ENCODE data around the gene RAD51.
A peak's percentile ranks its signal among the peaks of the same experiment; 100 is the strongest.

Gene RAD51

GRCh38 chr15:40684381-40684780 lies 10.6 kb upstream of the RAD51 start:
- TF ChIP-seq, protein P1, sequence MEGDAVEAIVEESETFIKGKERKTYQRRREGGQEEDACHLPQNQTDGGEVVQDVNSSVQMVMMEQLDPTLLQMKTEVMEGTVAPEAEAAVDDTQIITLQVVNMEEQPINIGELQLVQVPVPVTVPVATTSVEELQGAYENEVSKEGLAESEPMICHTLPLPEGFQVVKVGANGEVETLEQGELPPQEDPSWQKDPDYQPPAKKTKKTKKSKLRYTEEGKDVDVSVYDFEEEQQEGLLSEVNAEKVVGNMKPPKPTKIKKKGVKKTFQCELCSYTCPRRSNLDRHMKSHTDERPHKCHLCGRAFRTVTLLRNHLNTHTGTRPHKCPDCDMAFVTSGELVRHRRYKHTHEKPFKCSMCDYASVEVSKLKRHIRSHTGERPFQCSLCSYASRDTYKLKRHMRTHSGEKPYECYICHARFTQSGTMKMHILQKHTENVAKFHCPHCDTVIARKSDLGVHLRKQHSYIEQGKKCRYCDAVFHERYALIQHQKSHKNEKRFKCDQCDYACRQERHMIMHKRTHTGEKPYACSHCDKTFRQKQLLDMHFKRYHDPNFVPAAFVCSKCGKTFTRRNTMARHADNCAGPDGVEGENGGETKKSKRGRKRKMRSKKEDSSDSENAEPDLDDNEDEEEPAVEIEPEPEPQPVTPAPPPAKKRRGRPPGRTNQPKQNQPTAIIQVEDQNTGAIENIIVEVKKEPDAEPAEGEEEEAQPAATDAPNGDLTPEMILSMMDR (conservative IDR thresholded peaks at IDR 0.05; ENCODE audit: control insufficient read depth, insufficient read depth, low read depth, low read length), result no peak
- no peak overlapping the region for H3K4me3 ChIP-seq (ENCODE audit: control insufficient read depth, low read depth, low read length)
- DNase-seq (ENCODE audit: low read depth), result no peak

DNA sequence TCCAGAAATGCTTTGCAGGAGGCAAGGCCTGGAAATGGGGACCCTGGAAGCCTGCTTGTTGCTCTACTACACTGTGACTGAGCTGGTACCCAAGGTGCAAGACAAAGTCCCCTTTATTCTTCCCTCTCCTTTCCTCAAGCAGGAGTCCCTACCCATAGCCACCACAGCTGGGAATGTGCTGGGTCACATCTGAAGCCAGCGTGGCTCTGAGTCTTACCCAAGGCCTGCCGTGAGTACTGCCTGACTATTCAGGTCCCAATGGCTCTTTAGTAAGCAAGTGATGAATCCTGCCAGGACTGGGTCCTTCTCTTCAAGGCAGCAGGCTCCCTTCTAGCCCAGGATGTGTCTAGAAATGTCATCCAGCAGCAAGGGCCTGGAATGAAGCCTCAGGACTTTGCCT lies 9.6 kb upstream of the RAD51 start:
- H3K4me3 ChIP-seq (ENCODE audit: control insufficient read depth, low read depth, low read length), result no peak overlapping the region
- TF ChIP-seq, protein P1 (conservative IDR thresholded peaks at IDR 0.05; ENCODE audit: control insufficient read depth, insufficient read depth, low read depth, low read length), result no peak
- DNase-seq (ENCODE audit: low read depth), result no peak

DNA sequence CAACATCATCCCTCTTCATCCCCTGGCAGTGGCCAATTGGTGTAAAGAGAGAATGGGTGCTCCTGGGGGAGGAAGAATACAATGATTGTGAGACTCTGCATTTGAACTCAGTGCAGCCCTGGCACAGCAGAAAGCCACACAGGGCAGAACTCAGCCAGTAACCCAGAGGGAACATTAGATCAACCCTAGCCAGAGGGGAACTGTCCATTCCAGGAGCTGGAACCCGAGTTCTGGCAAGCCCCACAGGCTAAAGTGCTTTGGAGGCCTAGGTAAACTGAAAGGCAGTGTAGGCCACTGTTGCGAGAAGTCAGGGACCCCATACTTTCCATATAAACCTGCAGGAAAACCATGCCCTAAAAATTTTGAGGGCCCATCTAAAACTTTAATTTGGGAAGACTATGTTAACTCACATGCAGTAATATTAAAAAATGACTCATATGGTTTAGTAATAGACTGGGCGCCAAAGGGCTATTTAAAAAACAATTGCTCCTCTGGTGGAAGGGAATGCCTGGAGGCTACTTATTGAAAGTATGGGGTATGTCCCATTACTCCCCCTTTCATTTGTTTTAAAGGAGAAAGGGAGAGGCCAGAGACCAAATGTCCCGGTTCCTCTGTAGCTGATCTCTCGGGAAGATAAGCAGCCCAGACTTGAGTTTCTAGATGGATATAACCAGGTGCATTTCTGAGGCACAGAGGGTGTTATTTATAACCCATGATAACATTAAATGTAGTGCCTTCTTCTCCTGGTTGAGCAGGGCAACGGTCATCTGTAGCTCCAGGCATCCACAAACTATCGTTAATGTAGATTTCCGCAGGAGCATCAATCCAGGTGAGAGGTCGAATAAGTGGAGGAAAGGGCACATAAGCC lies 5.8 kb upstream of the RAD51 start:
- TF ChIP-seq, protein P1 (conservative IDR thresholded peaks at IDR 0.05; ENCODE audit: control insufficient read depth, insufficient read depth, low read depth, low read length), result no peak
- DNase-seq (ENCODE audit: low read depth), result no peak
- no peak overlapping the region for H3K4me3 ChIP-seq (ENCODE audit: control insufficient read depth, low read depth, low read length)

DNA sequence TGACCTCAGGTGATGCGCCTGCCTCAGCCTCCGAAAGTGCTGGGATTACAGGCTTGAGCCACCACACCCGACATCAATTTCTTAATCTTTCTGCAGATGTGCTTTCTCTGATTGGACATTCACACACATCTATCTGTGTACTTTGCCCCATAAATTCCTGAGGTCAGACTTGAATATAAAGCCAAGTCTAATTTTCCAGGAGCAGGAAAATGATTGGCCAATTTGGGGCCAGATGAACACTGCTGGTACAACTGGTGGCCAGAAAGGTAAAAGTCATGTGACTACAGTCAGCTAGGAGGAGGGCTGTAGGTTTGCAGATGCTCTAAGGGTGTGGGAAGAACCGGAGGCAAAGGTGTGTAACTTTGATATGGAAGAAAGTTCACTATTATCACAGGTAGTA lies 3.2 kb upstream of the RAD51 start:
- H3K4me3 ChIP-seq (ENCODE audit: control insufficient read depth, low read depth, low read length), result no peak overlapping the region
- TF ChIP-seq, protein P1 (conservative IDR thresholded peaks at IDR 0.05; ENCODE audit: control insufficient read depth, insufficient read depth, low read depth, low read length), result no peak
- no peak for DNase-seq (ENCODE audit: low read depth)

DNA sequence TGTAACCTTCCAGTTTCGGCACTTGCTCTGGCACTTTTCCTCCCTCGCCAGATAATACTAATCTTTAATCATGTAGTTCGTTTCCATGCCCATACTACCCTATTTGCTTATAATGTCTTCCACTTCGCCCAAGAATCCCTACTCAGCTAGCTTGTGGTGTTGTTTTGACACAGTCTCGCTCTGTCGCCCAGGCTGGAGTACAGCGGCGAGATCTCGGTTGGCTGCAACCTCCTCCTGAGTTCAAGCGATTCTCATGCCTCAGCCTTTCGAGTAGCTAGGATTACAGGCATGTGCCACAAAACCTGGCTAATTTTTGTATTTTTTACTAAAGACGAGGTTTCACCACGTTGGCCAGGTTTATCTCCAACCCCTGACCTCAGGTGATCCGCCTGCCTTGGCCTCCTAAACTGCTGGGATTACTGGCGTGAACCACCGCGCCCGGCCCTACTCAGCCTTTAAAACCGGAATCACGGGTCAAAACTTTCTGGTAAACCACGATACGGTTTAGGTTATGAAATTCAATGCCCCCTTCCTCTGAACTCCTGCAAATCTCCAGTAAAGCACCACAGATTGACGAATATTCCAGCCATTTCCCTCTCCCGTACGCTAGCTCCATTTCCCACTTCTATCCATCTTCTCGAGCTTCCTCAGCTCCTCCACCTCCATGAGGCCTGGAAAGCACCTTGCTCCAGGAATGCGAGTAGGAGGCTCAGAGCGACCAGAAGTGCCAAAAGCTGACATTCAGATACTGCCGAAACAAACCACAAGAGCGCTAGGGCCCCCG lies 878 bp upstream of the RAD51 start:
- DNase-seq (ENCODE audit: low read depth), result no peak
- TF ChIP-seq, protein P1 (conservative IDR thresholded peaks at IDR 0.05; ENCODE audit: control insufficient read depth, insufficient read depth, low read depth, low read length), result no peak
- H3K4me3 ChIP-seq (ENCODE audit: control insufficient read depth, low read depth, low read length), result peak overlapping the region; percentile 95

- H3K4me3 ChIP-seq (ENCODE audit: control insufficient read depth, low read depth, low read length), result peak overlapping the region; percentile 95
- TF ChIP-seq, protein P1 (conservative IDR thresholded peaks at IDR 0.05; ENCODE audit: control insufficient read depth, insufficient read depth, low read depth, low read length), result no peak
- peak; percentile 20 for DNase-seq (ENCODE audit: low read depth)
Measured at GRCh38 chr15:40695469-40695890, 506 bp downstream of the RAD51 start.

Data from fibroblast of mammary gland (primary cell).